ENCODE data around the gene CATSPERB.
A peak's percentile ranks its signal among the peaks of the same experiment; 100 is the strongest.
"Not testable (repeated sequence)": the region's sequence is repeated elsewhere in the genome, so short reads cannot be mapped to it uniquely, and the experiment has no call there.

Gene CATSPERB

GRCh38 chr14:91731018-91731417 lies 868 bp downstream of the CATSPERB start:
- no peak for DNase-seq

GRCh38 chr14:91729756-91730155 lies 2.1 kb downstream of the CATSPERB start:
- DNase-seq: no peak

GRCh38 chr14:91728616-91729183 lies 3.2 kb downstream of the CATSPERB start:
- peak; percentile 53 for DNase-seq

GRCh38 chr14:91727121-91727520 lies 4.8 kb downstream of the CATSPERB start:
- peak; percentile 33 for DNase-seq

- DNase-seq: no peak
Observed at GRCh38 chr14:91723501-91723900, 8.4 kb downstream of the CATSPERB start.

GRCh38 chr14:91722386-91722785 lies 9.5 kb downstream of the CATSPERB start:
- peak; percentile 8 for DNase-seq

- no peak for DNase-seq
Observed at GRCh38 chr14:91719839-91720238, 12.0 kb downstream of the CATSPERB start.

- no peak for DNase-seq
Observed at GRCh38 chr14:91716999-91717398, 14.9 kb downstream of the CATSPERB start.

- DNase-seq: no peak
Observed at GRCh38 chr14:91714805-91715204, 17.1 kb downstream of the CATSPERB start.

- DNase-seq: no peak
Observed at GRCh38 chr14:91708795-91709194, 23.1 kb downstream of the CATSPERB start.

GRCh38 chr14:91706996-91707395 lies 24.9 kb downstream of the CATSPERB start:
- DNase-seq: no peak

GRCh38 chr14:91694643-91695042 lies 37.2 kb downstream of the CATSPERB start:
- no peak for DNase-seq

- peak; percentile 7 for DNase-seq
Observed at GRCh38 chr14:91693346-91693745, 38.5 kb downstream of the CATSPERB start.

GRCh38 chr14:91692075-91692474 lies 39.8 kb downstream of the CATSPERB start:
- no peak for DNase-seq

GRCh38 chr14:91689608-91690007 lies 42.3 kb downstream of the CATSPERB start:
- DNase-seq: no peak

GRCh38 chr14:91687436-91687835 lies 44.5 kb downstream of the CATSPERB start:
- not testable (repeated sequence) for DNase-seq

GRCh38 chr14:91685600-91685999 lies 46.3 kb downstream of the CATSPERB start:
- DNase-seq: no peak

GRCh38 chr14:91681893-91682563 lies 49.9 kb downstream of the CATSPERB start:
- no peak for DNase-seq

- DNase-seq: no peak
Observed at GRCh38 chr14:91681118-91681517, 50.8 kb downstream of the CATSPERB start.

GRCh38 chr14:91679273-91679672 lies 52.6 kb downstream of the CATSPERB start:
- no peak for DNase-seq

- not testable (repeated sequence) for DNase-seq
Observed at GRCh38 chr14:91677687-91678086, 54.2 kb downstream of the CATSPERB start.

GRCh38 chr14:91674911-91675310 lies 57.0 kb downstream of the CATSPERB start:
- DNase-seq: no peak

GRCh38 chr14:91669867-91670266 lies 62.0 kb downstream of the CATSPERB start:
- no peak for DNase-seq

GRCh38 chr14:91667101-91667500 lies 64.8 kb downstream of the CATSPERB start:
- not testable (repeated sequence) for DNase-seq

GRCh38 chr14:91660790-91661189 lies 71.1 kb downstream of the CATSPERB start:
- DNase-seq: no peak

Measured in fibroblast of upper back skin (primary cell).